Gastrocnemius medialis (tissue), 4 donors: Measurements from ENCODE around the gene PRKCH.

Experiments
- CTCF ChIP-seq, 5 experiments: fragments of 450-650 bp in 3 of 5; fragments of 200-600 bp in 2 of 5; sonication (generic) in 2 of 5; IDR thresholded peaks in 4 of 5; conservative IDR thresholded peaks in 1 of 5; 1 replicate in 4 of 5; 2 replicates in 1 of 5; pipeline ENCODE4 v1.5.1; 2016 to 2019; ENCODE audit warnings: antibody characterized with exemption in 5 of 5, mild to moderate bottlenecking in 3 of 5, moderate library complexity in 3 of 5
- POLR2A ChIP-seq, 2 donors: fragments of 450-650 bp; IDR thresholded peaks; one replicate each; pipeline ENCODE4 v1.6.1; 2017; ENCODE audit warnings: antibody characterized with exemption in 2 of 2, mild to moderate bottlenecking in 2 of 2, moderate library complexity in 2 of 2

DNA sequence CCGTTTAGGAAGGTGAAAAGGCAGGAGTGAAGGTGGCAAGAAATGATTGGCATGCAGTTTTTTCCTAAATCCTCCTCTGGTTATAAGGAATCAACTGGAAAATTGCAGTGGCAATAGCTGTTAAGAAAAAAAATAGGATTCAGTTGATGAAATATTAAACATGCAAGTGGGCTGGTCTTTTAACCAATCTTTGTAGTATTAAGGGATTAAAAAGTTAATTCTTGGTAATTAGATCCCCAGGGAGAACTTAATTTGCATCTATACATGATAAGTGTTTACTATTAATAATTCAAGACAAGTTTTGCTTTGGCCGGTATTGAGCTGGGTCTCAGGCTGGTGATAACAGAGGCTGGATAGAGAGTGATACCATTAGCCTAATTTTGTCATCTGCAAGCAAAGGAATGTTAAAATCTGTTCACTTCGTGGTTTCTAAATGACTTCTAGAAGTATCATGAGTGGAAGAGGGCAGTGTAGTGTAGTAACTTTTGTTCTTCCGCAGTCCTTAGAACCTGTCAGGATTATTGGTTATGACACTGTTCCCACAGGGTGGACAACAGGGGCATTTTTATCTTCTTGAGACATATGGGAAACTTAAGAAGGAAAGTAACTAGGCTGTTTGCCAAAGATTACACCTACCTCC is 118.5 kb downstream of the PRKCH start:
- TF ChIP-seq CTCF (IDR thresholded peaks at IDR 0.05 in 4 of 5, conservative IDR thresholded peaks at IDR 0.05 in 1 of 5) = no peak
- no peak for TF ChIP-seq POLR2A (IDR thresholded peaks at IDR 0.05)
